SK-N-SH treated with all-trans-retinoic acid at 6 μM for 48 hours (cell line): ENCODE measurements around the gene REXO1.
A peak's percentile ranks its signal among the peaks of the same experiment; 100 is the strongest.

Experiments
- ARNTL ChIP-seq: fragments of 450-650 bp; formaldehyde crosslinking; IDR thresholded peaks from 2 replicates; pipeline ENCODE4 v1.5.0; 2020; ENCODE audit warnings: low read depth, mild to moderate bottlenecking, moderate library complexity, borderline replicate concordance
- CSDC2 ChIP-seq: fragments of 250-450 bp; sonication (Bioruptor Pico); IDR thresholded peaks from 2 replicates; pipeline ENCODE4 v1.5.0; 2020; ENCODE audit warnings: mild to moderate bottlenecking, moderate library complexity
- OSR1 ChIP-seq: fragments of 250-450 bp; sonication (Bioruptor Pico); IDR thresholded peaks from 2 replicates; pipeline ENCODE4 v1.8.0; 2022; ENCODE audit warnings: moderate library complexity, mild to moderate bottlenecking, inconsistent platforms
- PATZ1 ChIP-seq: fragments of 250-450 bp; sonication (Bioruptor Pico); IDR thresholded peaks from 2 replicates; pipeline ENCODE4 v1.8.0; 2020; ENCODE audit warnings: mild to moderate bottlenecking, moderate library complexity, borderline replicate concordance
- RARB ChIP-seq: fragments of 250-450 bp; sonication (Bioruptor Pico); IDR thresholded peaks from 2 replicates; pipeline ENCODE4 v1.8.0; 2021; ENCODE audit warnings: mild to moderate bottlenecking, moderate library complexity
- TCF4 ChIP-seq: fragments of 250-450 bp; sonication (Bioruptor Pico); IDR thresholded peaks from 2 replicates; pipeline ENCODE4 v1.8.0; 2021; ENCODE audit warnings: mild to moderate bottlenecking, moderate library complexity, borderline replicate concordance
- TOX ChIP-seq: fragments of 250-450 bp; sonication (Bioruptor Pico); IDR thresholded peaks from 2 replicates; pipeline ENCODE4 v1.8.0; 2021; ENCODE audit warnings: mild to moderate bottlenecking, moderate library complexity, borderline replicate concordance
- ZC3H10 ChIP-seq: fragments of 250-450 bp; sonication (Bioruptor Pico); IDR thresholded peaks from 2 replicates; pipeline ENCODE4 v1.5.1; 2021; ENCODE audit warnings: mild to moderate bottlenecking, moderate library complexity
- ZFP3 ChIP-seq: fragments of 250-450 bp; sonication (Bioruptor Pico); IDR thresholded peaks from 2 replicates; pipeline ENCODE4 v1.5.0; 2020; ENCODE audit warnings: mild to moderate bottlenecking, moderate library complexity
- ZNF70 ChIP-seq: fragments of 450-650 bp; formaldehyde crosslinking; IDR thresholded peaks from 2 replicates; pipeline ENCODE4 v1.5.0; 2020; ENCODE audit warnings: mild to moderate bottlenecking, moderate library complexity

- no peak for TF ChIP-seq ZFP3 (CRISPR knock-in tag)
- TF ChIP-seq CSDC2 (CRISPR knock-in tag): no peak
- TF ChIP-seq RARB (CRISPR knock-in tag): no peak
- TF ChIP-seq TOX: no peak
- TF ChIP-seq ARNTL (CRISPR knock-in tag): no peak
- no peak for TF ChIP-seq TCF4 (CRISPR knock-in tag)
- TF ChIP-seq ZNF70 (CRISPR knock-in tag): no peak
- TF ChIP-seq PATZ1: peak; percentile 65; the same call in 1 of the 2 replicates
- TF ChIP-seq ZC3H10 (CRISPR knock-in tag): no peak
- TF ChIP-seq OSR1 (CRISPR knock-in tag): no peak
Measured at GRCh38 chr19:1864480-1865171, 16.3 kb upstream of the REXO1 start.
